GM21717 (cell line): Measurements from ENCODE around the gene HUNK.
"Not testable (repeated sequence)": the region's sequence is repeated elsewhere in the genome, so short reads cannot be mapped to it uniquely, and the experiment has no call there.

Source experiments
- ATAC-seq: cut with Tn5 transposase; IDR thresholded peaks from one replicate; pipeline ENCODE4 v1.9.1; 2021; ENCODE audit warnings: mild to moderate bottlenecking, moderate library complexity; ENCODE audit not compliant: unreplicated experiment

Gene HUNK

GRCh38 chr21:31872452-31873274, at the start of gene HUNK:
TSS of gene HUNK (plus strand) at chr21:31873020. CDS start at chr21:31873675, 655 bp downstream.
- no peak for ATAC-seq

GRCh38 chr21:31829736-31830472, 42.9 kb upstream of the HUNK start:
- ATAC-seq = no peak

- ATAC-seq = no peak
These were observed 42.1 kb upstream of the HUNK start for GRCh38 chr21:31830701-31831100.

- ATAC-seq = no peak
These were observed 35.8 kb upstream of the HUNK start for GRCh38 chr21:31837041-31837440.

- no peak for ATAC-seq
These were observed 35.0 kb upstream of the HUNK start for GRCh38 chr21:31837618-31838390.

- ATAC-seq = no peak
These were observed 34.0 kb upstream of the HUNK start for GRCh38 chr21:31838586-31839355.

GRCh38 chr21:31844206-31844605, 28.6 kb upstream of the HUNK start:
- ATAC-seq = no peak

GRCh38 chr21:31845151-31845729, 27.6 kb upstream of the HUNK start:
- ATAC-seq = no peak

- no peak for ATAC-seq
These were observed 26.1 kb upstream of the HUNK start for GRCh38 chr21:31846690-31847089.

GRCh38 chr21:31847761-31848160, 25.1 kb upstream of the HUNK start:
- ATAC-seq = no peak

GRCh38 chr21:31848326-31848985, 24.4 kb upstream of the HUNK start:
- no peak for ATAC-seq

GRCh38 chr21:31850886-31851285, 21.9 kb upstream of the HUNK start:
- ATAC-seq = no peak

GRCh38 chr21:31855180-31855579, 17.6 kb upstream of the HUNK start:
- no peak for ATAC-seq

- no peak for ATAC-seq
These were observed 15.7 kb upstream of the HUNK start for GRCh38 chr21:31857096-31857495.

GRCh38 chr21:31857631-31858030, 15.2 kb upstream of the HUNK start:
- ATAC-seq = not testable (repeated sequence)

- ATAC-seq = no peak
These were observed 12.0 kb upstream of the HUNK start for GRCh38 chr21:31860851-31861250.

- no peak for ATAC-seq
These were observed 10.7 kb upstream of the HUNK start for GRCh38 chr21:31862078-31862477.

- ATAC-seq = no peak
These were observed 7.3 kb upstream of the HUNK start for GRCh38 chr21:31865429-31865970.

- no peak for ATAC-seq
These were observed 6.7 kb upstream of the HUNK start for GRCh38 chr21:31866077-31866511.
